ENCODE measurements around the gene ABCG1. TPM values are rescaled to one million over a fixed set of nuclear protein-coding genes. Genes with fewer than 3 reads are reported as not detected.

The ABCG1 gene
- total and polyA plus RNA-seq, 11 donors, result 3.3 to 25.3 (median 13.5) TPM

DNA sequence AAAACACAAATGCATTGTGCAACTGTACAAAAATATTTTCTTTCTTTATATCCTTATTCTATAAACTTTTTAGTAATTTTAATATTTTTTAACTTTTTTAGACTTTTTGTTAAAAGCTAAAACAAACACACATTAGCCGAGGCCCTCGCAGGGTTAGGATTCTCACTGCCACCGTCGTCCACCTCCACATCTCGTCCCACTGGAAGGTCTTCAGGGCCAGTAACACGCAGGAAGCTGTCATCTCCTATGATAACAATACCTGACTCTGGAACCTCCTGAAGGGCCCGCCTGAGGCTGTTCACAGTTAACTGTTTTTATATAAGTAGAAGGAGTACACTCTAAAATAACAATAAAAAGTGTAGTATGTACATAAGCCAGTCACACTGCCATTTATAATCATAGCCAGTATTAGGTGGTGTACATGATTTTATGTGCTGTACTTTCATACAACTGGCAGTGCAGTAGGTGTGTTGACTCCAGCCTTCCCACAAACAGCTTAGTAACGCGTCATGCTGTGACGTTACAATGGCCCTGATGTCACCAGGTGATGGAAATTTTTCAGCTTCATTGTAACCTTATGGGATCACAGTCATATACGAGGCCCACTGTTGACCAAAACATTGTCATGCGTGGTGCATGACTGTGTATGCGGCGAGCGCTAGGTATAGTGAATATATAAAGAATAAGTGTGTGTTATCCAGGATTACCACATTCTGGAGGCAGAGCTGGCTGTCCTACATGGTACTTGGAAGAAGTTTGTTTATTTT, 123.0 kb downstream of the ABCG1 start:
- 83 to 90% (median 86%) methylated on average over 15 of the region's 15 CpGs for WGBS, 4 donors
- H3K36me3 ChIP-seq, result no peaks in the 10 kb centered on the region
- no peak overlapping the region for H3K27ac ChIP-seq
- no peaks in the 10 kb centered on the region for H3K9me3 ChIP-seq
- ATAC-seq (no peak), DNase-seq (no peak)
- TF ChIP-seq POLR2A (IDR thresholded peaks at IDR 0.05) (no peak), CTCF (IDR thresholded peaks at IDR 0.05) (no peak)
- H3K4me3 ChIP-seq, result no peak overlapping the region
- H3K4me1 ChIP-seq, result peaks cover 0 to 6% (median 0%) of the 10 kb centered on the region in 12 donors
- intact Hi-C loops (cut with DNase I), result loop anchor here in 1 of 10 donors (10.0 kb wide), 1 partner anchor 187 kb away; no protein-coding TSS in a partner anchor
- peaks cover 0 to 6% (median 0%) of the 10 kb centered on the region in 9 donors for H3K27me3 ChIP-seq

DNA sequence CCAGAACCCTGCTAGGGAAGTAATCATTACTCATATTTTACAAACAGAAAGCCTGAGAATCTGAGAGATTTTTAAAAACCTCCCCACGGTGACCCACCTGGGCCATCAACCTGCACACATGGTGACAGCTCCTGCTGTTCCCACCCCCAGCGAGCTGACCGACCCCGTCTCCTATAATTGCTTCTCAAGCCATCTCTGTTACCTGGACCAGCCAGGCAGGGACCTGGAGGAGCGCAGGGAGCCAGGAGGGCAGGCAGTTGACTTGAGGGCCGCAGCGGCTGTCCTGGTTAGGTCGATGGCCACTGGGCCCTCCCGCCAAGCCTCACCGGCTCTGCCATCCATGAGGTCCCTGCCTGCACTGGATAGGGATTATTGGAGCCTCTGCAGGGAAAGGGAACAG, 124.2 kb downstream of the ABCG1 start:
- peaks cover 0 to 8% (median 0%) of the 10 kb centered on the region in 9 donors for H3K27me3 ChIP-seq
- 76 to 91% (median 86%) methylated on average over 10 of the region's 10 CpGs for WGBS, 4 donors
- H3K4me1 ChIP-seq, result peaks cover 0 to 3% (median 0%) of the 10 kb centered on the region in 12 donors
- TF ChIP-seq CTCF (IDR thresholded peaks at IDR 0.05), result no peak
- TF ChIP-seq POLR2A (IDR thresholded peaks at IDR 0.05), result no peak
- H3K9me3 ChIP-seq, result no peaks in the 10 kb centered on the region
- H3K36me3 ChIP-seq, result no peaks in the 10 kb centered on the region
- DNase-seq (no peak), ATAC-seq (no peak)
- intact Hi-C loops (cut with DNase I), result loop anchor here in 1 of 10 donors (10.0 kb wide), 1 partner anchor 188 kb away; no protein-coding TSS in a partner anchor
- H3K27ac ChIP-seq, result no peak overlapping the region
- no peak overlapping the region for H3K4me3 ChIP-seq

DNA sequence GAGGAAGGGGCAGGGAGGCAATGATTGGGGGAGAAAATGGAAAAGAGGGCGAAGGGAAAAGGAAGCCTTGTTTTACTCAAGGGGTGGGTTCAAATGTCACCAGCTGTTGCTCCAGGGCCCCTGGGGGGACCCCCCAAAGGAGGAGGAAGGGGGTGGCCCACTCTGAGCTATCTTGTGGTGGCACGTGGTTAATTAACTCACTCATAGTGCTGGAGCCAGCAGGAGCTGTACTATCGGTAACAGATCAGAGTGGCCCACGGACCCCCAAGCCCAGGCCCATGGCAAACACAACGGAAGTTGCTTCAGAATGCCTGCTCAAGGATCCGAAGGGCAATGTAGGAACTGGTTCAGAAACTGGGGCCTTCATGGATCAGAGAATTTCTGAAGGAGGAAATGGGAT, 124.6 kb downstream of the ABCG1 start:
- TF ChIP-seq POLR2A (IDR thresholded peaks at IDR 0.05), result no peak
- no peak for TF ChIP-seq CTCF (IDR thresholded peaks at IDR 0.05)
- DNase-seq (no peak), ATAC-seq (no peak)
- intact Hi-C loops (cut with DNase I), result loop anchor here in 1 of 10 donors (10.0 kb wide), 1 partner anchor 189 kb away; no protein-coding TSS in a partner anchor
- Histone ChIP-seq H3K27ac (no peak overlapping the region), H3K4me1 (peaks cover 0 to 3% (median 0%) of the 10 kb centered on the region in 12 donors), H3K4me3 (no peak overlapping the region), H3K27me3 (peaks cover 0 to 11% (median 0%) of the 10 kb centered on the region in 9 donors), H3K9me3 (no peaks in the 10 kb centered on the region), H3K36me3 (no peaks in the 10 kb centered on the region)
- whole genome bisulfite sequencing, 4 donors, result 85 to 90% (median 90%) methylated on average over 6 of the region's 6 CpGs

- 72 to 85% (median 85%) methylated on average over 11 of the region's 11 CpGs for WGBS, 4 donors
- Histone ChIP-seq H3K4me3 (no peak overlapping the region), H3K27me3 (peaks cover 0 to 11% (median 0%) of the 10 kb centered on the region in 9 donors), H3K36me3 (no peaks in the 10 kb centered on the region), H3K9me3 (no peaks in the 10 kb centered on the region), H3K4me1 (peaks cover 0 to 3% (median 0%) of the 10 kb centered on the region in 12 donors), H3K27ac (no peak overlapping the region)
- no peak for DNase-seq
- no peak for TF ChIP-seq CTCF (IDR thresholded peaks at IDR 0.05)
- TF ChIP-seq POLR2A (IDR thresholded peaks at IDR 0.05), result no peak
- ATAC-seq, result no peak
- intact Hi-C loops (cut with DNase I), result loop anchor here in 1 of 10 donors (10.0 kb wide), 1 partner anchor 189 kb away; no protein-coding TSS in a partner anchor
Measured at GRCh38 chr21:42343963-42344510, 125.1 kb downstream of the ABCG1 start.

Measured in heart left ventricle (tissue), 16 donors.